Heart left ventricle (tissue), 13 donors: Measurements from ENCODE around the gene ANKRD9.

Source experiments
- CTCF ChIP-seq, 12 donors: fragments of 200-600 bp; sonication (generic) in 4 of 12; IDR thresholded peaks; one replicate each; pipeline versions ENCODE4 v1.5.0 to v1.8.0; 2018 to 2022; ENCODE audit warnings: antibody characterized with exemption in 12 of 12, mild to moderate bottlenecking in 5 of 12
- POLR2A ChIP-seq, 2 donors: fragments of 450-650 bp; IDR thresholded peaks; one replicate each; pipeline ENCODE4 v1.6.1; 2017; ENCODE audit warnings: antibody characterized with exemption in 2 of 2, mild to moderate bottlenecking in 2 of 2, moderate library complexity in 2 of 2
- donor health status: ischemic (EF 13 %, LVEDD 7.1; RV severe dilation, severe dysfunction).
- donor health status: DM: no; HTN: yes; CAD: no.
- donor health status: DM: no; HTN: no; CAD: no.
- donor health status: ischemic (EF 25% LVEDD 6.9; RV normal size, moderate dysfunction).
- donor health status: ischemic (EF 25% LVEDD 5.7; RV mildly dilated, moderate dysfunction).
- donor health status: ischemic (EF 35%, LVEDD 5.7; RV mildly dilated, moderate dysfunction).
- donor health status: nonischemic (EF 11% LVEDD 7.7; RV severe dilation, severe dysfunction).
- donor health status: DM: yes; HTN: yes; CAD: no.
- donor health status: PGD.
- donor health status: ischemic (EF 29% LVEDD 5.4; RV normal size, mild dysfunction).
- donor health status: nonischemic (EF 23%, LVEDD 6.1; RV moderate dilation, normal function).

DNA sequence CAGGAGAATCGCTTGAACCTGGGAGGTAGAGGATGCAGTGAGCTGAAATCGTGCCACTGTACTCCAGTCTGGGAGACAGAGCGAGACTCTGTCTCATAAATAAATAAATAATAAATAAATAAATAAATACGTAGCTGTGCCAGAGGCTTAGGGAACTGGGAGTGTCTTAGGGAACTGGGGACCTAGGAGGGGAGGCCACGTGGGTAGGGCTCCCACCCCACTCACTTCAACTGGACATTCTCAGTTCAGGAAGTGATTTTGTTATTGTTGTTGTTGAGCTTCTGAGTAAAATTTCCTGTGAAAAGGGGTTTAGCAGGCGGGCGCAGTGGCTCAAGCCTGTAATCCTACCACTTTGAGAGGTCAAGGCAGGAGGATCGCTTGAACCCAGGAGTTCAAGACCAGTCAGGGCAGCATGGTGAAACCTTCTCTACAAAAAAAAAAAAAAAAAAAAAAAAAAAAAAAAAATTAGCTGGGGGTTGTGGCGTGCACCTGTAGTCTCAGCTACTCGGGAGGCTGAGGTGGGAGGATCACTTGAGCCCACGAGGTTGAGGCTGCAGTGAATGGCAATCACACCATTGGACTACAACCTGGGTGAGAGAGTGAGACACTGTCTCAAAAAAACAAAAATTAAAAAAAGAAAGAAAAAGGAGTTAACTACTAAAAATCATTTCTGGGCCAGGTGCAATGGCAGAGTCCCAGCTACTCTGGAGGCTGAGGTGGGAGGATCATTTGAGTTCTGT is 19.0 kb upstream of the ANKRD9 start:
- TF ChIP-seq POLR2A (IDR thresholded peaks at IDR 0.05) (no peak), CTCF (IDR thresholded peaks at IDR 0.05) (no peak)
